ENCODE data around the gene COL18A1.
"Not testable (repeated sequence)": the region's sequence is repeated elsewhere in the genome, so short reads cannot be mapped to it uniquely, and the experiment has no call there.

The COL18A1 gene

GRCh38 chr21:45513003-45513717 lies 108.2 kb downstream of the COL18A1 start:
- in situ Hi-C loops (cut with HindIII; ENCODE audit: low sequenced_read_pairs) = no loop called here

GRCh38 chr21:45513741-45514310 lies 108.9 kb downstream of the COL18A1 start:
- in situ Hi-C loops (cut with HindIII; ENCODE audit: low sequenced_read_pairs) = no loop called here

- in situ Hi-C loops (cut with HindIII; ENCODE audit: low sequenced_read_pairs) = no loop called here
These were observed 109.5 kb downstream of the COL18A1 start for GRCh38 chr21:45514311-45515021.

GRCh38 chr21:45515241-45516061 lies 110.5 kb downstream of the COL18A1 start:
- in situ Hi-C loops (cut with HindIII; ENCODE audit: low sequenced_read_pairs) = no loop called here

- in situ Hi-C loops (cut with HindIII; ENCODE audit: low sequenced_read_pairs) = no loop called here
These were observed 111.2 kb downstream of the COL18A1 start for GRCh38 chr21:45516071-45516670.

- in situ Hi-C loops (cut with HindIII; ENCODE audit: low sequenced_read_pairs) = no loop called here
These were observed 111.7 kb downstream of the COL18A1 start for GRCh38 chr21:45516671-45517151.

GRCh38 chr21:45517249-45518065 lies 112.5 kb downstream of the COL18A1 start:
- in situ Hi-C loops (cut with HindIII; ENCODE audit: low sequenced_read_pairs) = no loop called here

GRCh38 chr21:45518742-45519141 lies 113.8 kb downstream of the COL18A1 start:
- in situ Hi-C loops (cut with HindIII; ENCODE audit: low sequenced_read_pairs) = no loop called here

GRCh38 chr21:45519182-45519581 lies 114.2 kb downstream of the COL18A1 start:
- in situ Hi-C loops (cut with HindIII; ENCODE audit: low sequenced_read_pairs) = no loop called here

- in situ Hi-C loops (cut with HindIII; ENCODE audit: low sequenced_read_pairs) = no loop called here
These were observed 116.3 kb downstream of the COL18A1 start for GRCh38 chr21:45521241-45521640.

- in situ Hi-C loops (cut with HindIII; ENCODE audit: low sequenced_read_pairs) = no loop called here
These were observed 117.4 kb downstream of the COL18A1 start for GRCh38 chr21:45522381-45522780.

- in situ Hi-C loops (cut with HindIII; ENCODE audit: low sequenced_read_pairs) = no loop called here
These were observed 118.0 kb downstream of the COL18A1 start for GRCh38 chr21:45522986-45523385.

GRCh38 chr21:45523411-45524101 lies 118.6 kb downstream of the COL18A1 start:
- in situ Hi-C loops (cut with HindIII; ENCODE audit: low sequenced_read_pairs) = no loop called here

- in situ Hi-C loops (cut with HindIII; ENCODE audit: low sequenced_read_pairs) = no loop called here
These were observed 119.8 kb downstream of the COL18A1 start for GRCh38 chr21:45524756-45525152.

GRCh38 chr21:45525153-45525909 lies 120.4 kb downstream of the COL18A1 start:
- in situ Hi-C loops (cut with HindIII; ENCODE audit: low sequenced_read_pairs) = no loop called here

GRCh38 chr21:45525910-45526306 lies 120.9 kb downstream of the COL18A1 start:
- in situ Hi-C loops (cut with HindIII; ENCODE audit: low sequenced_read_pairs) = no loop called here

- in situ Hi-C loops (cut with HindIII; ENCODE audit: low sequenced_read_pairs) = not testable (repeated sequence)
These were observed 122.4 kb downstream of the COL18A1 start for GRCh38 chr21:45527151-45527999.

All from DLD1 (cell line).